LHCN-M2 (cell line): ENCODE data around the gene PARVB. TPM values are rescaled to one million over a fixed set of nuclear protein-coding genes. Genes with fewer than 3 reads are reported as not detected.
"Not testable (repeated sequence)": the region's sequence is repeated elsewhere in the genome, so short reads cannot be mapped to it uniquely, and the experiment has no call there.

Source experiments
- DNase-seq: peaks from one replicate; pipeline ENCODE4 v3.0.0-alpha.2; 2012; ENCODE audit warnings: low read depth
- total RNA-seq: library from RNA; depleted of rRNA; stranded (reverse); fragments of >200 nt; gene quantifications from 2 replicates; pipeline ENCODE4 v1.2.3, GENCODE V29; 2014

Gene PARVB
- total RNA-seq, 1 experiment from 2014 or later: 51.7 TPM

DNA sequence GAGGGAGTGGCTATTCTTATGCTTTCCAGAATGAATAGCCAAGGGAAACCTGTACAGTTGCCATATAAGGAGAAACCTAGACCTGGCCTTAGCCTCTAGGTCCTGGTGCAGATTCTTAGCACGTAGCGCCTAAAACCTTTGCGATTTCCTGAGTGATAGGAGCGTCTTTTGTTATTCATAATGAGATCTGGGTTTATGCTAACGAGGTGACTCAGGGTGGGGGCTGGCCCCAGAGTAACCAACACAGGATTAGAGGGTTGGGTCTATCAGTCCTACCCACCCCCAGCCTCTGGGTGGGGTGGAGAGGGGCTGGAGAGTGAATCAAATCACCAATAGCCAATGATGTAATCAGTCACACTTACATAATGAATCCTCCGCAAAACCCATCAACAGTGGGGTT is 83.2 kb downstream of the PARVB start:
- DNase-seq: no peak

GRCh38 chr22:44108076-44108475 is 84.0 kb downstream of the PARVB start:
- no peak for DNase-seq

- DNase-seq: no peak
Measured at GRCh38 chr22:44108806-44109385, 84.8 kb downstream of the PARVB start.

GRCh38 chr22:44109416-44109815 is 85.3 kb downstream of the PARVB start:
- no peak for DNase-seq

GRCh38 chr22:44110656-44111055 is 86.6 kb downstream of the PARVB start:
- not testable (repeated sequence) for DNase-seq

DNA sequence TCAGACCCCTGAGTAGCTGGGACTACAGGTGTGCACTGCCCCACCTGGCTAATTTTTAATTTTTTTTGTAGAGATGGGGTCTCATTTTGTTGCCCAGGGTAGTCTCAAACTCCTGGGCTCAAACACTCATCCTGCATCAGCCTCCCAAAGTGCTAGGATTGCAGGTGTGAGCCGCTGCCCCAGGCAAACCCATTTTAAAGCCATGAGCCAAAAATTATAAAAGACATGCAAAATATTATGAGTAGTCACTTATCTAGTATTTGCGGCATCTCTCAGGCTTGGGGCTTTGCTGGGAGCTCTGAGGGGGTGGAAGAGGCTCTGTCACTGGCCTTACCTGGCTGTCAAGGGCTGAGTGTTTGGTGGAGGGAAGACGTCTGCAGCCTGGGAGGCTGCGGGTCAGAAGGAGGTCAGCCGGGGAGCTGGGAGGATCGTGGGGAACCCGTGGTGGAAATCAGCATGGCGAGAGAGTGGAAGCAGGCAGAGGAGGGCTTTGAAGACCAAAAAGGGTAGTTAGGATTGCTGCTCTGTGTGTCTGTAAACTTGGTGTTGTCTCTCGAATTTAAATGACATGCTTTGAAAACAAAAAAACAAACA is 87.6 kb downstream of the PARVB start:
- DNase-seq: no peak

DNA sequence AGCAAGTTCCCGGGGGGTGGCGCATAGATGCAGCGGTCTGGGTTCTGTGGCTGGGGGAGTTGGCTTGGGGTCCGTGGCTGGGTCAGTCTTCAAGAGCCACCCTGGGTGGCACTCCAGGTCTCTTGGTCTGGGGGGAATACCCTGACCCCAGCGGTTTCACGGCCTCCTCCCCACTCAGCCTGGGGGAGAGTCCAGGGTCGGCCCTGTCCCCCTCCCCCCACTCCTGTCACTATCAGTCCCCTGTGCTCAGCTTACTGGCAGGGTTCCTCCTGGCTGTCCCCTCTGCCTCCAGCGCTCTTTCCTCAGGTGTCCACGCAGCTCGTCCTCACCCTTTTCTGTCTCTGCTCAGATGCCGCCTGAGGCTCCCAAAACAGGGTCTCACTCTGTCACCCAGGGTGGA is 88.1 kb downstream of the PARVB start:
- DNase-seq: no peak

DNA sequence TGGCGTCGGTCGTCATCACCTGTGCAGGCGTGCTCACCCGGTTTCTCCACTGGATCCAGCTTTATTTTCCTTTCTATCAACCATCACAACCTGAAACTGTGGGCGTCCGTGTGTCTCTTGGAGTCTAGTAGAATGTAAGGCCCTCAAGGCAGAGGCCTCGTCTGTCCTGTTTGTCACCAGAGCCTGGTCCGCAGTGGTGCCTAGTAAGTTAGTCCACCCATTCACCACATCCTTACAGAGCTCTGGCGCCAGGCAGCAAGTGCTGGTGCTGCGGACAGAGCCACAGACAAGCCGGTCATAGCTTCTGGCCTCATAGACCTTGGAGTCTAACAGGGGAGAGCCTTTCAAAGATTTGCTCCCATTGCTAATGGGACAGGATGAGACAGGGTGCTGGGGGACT is 92.2 kb downstream of the PARVB start:
- DNase-seq: no peak

DNA sequence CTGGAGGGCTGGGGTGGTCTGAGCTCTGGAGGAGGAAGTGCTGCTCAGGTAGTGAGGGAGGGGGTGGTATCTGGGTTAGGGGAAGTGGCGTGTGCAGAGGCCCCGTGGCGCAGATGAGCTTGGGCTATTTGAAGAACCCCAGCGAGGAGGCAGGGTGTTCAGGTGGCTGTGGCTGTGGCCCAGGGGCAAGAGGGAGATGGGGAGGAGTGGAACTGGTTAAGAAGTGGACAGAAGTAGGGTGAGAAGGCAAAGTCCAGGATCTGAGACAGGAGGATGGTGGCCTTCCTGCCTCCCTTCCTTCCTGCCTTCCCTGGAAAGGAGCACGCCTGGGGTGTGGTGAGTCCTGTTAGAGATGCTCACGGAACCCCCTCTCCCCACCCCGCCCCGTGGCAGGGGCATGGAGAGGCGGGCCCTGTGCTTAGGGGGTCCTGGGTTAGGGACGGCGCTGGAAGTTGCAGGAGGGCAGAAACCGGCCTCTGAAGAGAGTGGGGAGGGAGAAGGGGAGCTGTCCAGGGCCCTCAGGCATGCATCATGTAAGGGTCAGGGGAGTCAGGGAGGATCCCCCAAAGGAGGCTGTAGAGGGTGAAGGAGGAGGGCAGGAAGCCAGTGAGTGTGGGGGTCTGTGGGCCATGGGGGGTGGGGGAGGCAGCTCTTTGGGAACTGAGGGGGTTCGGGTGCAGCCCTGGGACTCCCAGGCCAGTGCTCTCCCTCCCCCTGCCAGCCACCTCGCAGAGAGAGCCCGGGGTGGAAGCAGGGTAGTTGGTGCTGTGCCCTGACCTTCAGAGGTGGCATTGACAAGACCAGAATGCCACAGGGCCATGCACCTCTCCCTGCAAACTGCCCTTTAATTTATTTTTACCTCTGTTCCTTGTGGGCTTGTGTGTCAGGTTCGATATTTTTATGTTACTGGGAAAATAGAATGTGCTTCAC is 92.9 kb downstream of the PARVB start:
- no peak for DNase-seq

GRCh38 chr22:44117746-44118145 is 93.6 kb downstream of the PARVB start:
- no peak for DNase-seq

DNA sequence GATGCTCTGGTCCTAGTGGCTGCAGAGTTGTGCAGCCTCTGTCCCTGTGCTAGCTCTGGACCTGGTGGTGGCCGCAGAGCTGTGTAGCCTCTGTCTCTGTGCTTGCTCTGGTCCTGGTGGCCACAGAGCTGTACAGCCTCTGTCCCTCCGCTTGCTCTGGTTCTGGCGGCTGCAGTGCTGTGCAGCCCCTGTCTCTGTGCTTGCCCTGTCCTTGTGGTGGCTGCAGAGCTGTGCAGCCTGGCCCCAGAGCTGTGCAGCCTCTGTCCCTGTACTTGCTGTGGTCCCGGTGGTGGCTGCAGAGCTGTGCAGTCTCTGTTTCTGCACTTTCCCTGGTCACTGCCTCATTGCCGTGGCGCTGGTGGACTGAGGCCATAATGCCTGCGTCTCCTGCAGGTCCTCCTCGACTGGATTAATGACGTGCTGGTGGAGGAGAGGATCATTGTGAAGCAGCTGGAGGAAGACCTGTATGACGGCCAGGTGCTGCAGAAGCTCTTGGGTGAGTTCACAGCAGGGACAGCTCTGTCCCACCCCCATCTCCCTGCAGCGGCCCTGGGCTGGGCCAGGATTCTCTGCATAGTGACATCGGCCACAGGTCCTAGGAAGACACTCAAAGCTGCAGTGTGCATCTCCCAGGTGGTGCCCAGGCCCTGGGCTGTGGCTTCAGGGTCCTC is 94.7 kb downstream of the PARVB start:
- DNase-seq: no peak

DNA sequence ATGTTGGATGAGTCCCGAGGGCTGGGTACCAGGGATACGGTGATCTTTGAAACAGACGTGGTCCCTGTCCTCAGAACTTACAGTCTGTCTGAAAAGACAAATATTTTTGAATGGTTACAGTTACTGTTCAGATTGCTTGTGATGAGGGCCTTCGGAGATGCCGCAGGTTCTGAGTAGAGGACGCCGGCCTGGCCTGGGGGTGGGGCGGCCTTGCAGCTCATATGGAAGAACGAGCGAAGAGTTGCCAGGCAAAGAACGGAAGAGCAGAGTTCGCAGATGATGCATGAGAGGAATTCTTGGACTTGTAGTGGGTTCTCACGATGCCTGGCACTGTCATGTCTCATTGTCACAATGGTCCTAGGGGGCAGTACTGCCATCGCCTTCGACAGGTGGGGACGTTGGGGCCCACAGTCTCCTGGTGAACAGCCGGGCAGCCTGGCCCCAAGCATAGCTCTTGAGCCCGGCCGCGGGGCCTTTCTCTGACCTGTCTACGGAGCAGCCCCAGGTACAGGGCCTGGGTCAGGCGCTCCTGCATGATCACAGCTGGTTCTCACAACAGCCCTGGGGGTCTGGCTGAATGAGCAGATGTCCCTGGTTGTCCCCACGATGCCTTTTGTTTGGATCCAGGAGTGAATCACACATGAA is 95.7 kb downstream of the PARVB start:
- no peak for DNase-seq

- no peak for DNase-seq
Measured at GRCh38 chr22:44120314-44120704, 96.2 kb downstream of the PARVB start.

- DNase-seq: no peak
Measured at GRCh38 chr22:44125421-44125820, 101.3 kb downstream of the PARVB start.

DNA sequence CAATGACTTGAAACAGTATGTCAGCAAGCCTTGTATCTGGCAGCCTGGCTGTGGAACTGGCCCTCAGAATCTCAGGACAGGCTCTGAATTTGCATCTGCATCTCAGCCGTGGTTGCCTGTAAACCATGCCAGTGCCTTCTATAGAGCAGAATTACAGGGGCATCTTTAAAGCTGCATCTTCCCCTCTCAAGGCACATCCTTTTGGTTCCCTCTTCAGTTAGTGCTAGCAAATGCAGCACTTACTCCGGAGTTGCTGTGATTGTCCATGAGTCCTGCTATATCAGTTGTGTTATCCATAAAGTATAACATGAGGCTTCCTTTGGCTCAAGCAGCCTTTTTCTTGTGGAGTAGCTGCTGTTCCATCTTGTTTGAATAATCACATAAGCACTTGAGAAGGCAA is 102.7 kb downstream of the PARVB start:
- no peak for DNase-seq

DNA sequence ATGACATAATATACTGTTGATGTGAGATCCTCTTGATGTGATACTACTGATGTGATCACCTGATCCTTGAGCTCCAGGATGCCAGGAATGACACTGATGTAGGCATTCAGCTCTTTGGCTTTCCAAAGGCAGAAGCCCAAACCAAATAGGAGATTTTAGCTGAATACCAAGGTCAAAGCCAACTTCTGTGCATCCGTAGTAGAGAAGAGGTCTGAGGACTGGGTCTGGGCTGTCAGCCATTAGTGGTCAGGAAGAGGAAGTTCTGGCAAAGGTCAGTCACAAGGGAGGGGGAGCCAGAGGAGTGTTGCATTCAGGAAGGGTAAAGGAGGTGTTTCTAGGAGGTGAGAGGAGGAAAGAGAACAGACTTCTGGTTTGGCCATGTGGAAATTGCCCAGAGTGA is 103.3 kb downstream of the PARVB start:
- no peak for DNase-seq

DNA sequence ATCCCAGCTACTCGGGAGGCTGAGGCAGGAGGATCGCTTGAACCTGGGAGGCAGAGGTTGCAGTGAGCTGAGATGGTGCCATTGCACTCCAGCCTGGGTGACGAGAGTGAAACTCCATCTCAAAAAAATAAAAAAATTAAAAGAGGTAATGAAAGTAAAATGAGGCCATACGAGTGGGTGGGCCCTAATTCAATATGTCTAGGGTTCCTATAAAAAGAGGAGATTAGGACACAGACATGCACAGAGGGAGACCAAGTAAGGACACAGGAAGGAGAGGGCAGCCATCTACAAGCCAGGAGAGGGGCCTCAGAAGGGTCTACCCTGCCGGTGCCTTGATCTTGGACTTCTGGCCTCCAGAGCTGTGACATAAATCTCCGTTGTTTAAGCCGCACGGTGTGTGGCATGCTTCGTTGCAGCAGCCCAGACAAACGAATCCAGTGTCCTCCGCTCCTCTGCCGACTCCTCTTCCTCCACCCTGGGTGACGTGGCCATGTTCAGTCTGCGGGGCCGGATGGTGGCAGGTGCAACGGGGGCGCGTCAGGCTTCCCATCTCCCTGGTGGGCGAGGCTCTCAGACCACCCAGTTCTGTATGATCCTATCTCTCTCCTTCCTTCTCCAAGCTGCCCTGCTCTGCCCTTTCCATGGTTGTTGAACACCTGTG is 105.0 kb downstream of the PARVB start:
- no peak for DNase-seq

DNA sequence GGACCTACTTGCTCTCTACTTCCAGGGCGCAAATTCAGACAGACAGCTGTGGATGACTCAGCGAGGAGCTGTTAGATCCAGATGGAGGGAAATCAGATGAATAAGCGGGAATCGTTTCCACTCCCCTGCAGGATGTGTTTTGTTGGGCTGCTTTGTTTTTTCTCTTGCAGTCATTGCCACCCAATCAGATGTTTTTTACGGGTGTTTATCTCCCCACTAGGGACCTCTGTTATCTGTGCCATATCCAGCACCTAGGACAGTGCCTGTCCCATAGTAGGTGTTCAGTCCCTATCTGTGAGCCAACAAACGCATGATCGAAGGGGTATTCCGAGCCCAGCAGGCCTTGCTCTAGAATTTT is 105.5 kb downstream of the PARVB start:
- DNase-seq: peak; percentile 81

DNA sequence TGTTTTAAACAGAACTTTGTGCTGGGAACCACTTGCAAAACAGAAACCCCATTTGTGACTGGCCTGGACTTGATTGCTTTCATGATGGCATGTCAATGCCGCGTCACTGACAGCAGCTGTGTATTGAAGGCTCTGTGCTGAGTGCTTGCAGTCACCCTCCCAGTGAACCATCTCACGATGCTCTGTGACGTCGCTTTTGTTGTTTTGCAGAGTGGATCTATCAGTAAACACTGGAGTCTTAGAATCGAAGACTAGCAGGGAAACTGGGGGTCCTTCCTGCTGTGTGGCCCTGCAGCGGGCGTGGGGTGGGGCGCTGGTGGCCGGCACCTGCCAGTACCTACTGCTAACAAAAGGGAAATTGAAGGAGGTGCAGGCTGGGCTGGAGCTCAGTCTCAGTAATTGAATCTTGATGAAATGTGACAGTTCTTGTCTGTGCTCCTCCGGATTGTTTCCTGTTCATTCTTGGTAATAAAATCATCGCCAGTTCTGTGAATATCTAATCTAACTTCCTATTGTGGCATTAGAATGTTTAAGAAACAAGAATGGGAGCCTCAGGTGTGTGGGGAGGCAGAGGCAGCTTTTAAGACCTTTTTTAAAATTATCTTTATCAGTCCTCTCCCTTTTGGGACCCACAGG is 106.1 kb downstream of the PARVB start:
- peak; percentile 28 for DNase-seq

GRCh38 chr22:44131412-44131811 is 107.3 kb downstream of the PARVB start:
- no peak for DNase-seq
